Trophoblast cell (in vitro differentiated cells and primary cell): ENCODE data around the gene UNC45A.
"Not testable (repeated sequence)": the region's sequence is repeated elsewhere in the genome, so short reads cannot be mapped to it uniquely, and the experiment has no call there.

Experiments
- DNase-seq, 2 donors: peaks; one replicate each; pipeline ENCODE4 v3.0.0-alpha.2; 2016
- H2AFZ ChIP-seq: 2 replicates; pipeline ENCODE4 v1.6.1; 2013; ENCODE audit warnings: low read length, moderate library complexity, mild to moderate bottlenecking; ENCODE audit not compliant: insufficient read depth, poor library complexity
- H2AK5ac ChIP-seq: 2 replicates; pipeline ENCODE4 v1.6.1; 2013; ENCODE audit warnings: mild to moderate bottlenecking, low read length
- H2BK120ac ChIP-seq: 2 replicates; pipeline ENCODE4 v1.6.1; 2013; ENCODE audit warnings: low read length, mild to moderate bottlenecking, moderate library complexity; ENCODE audit not compliant: insufficient read depth, poor library complexity
- H2BK12ac ChIP-seq: 2 replicates; pipeline ENCODE4 v1.6.1; 2013; ENCODE audit warnings: mild to moderate bottlenecking, low read length, moderate library complexity
- H2BK5ac ChIP-seq: 2 replicates; pipeline ENCODE4 v1.6.1; 2013; ENCODE audit warnings: low read length, low read depth, moderate library complexity, mild to moderate bottlenecking; ENCODE audit not compliant: poor library complexity
- H3K14ac ChIP-seq: 2 replicates; pipeline ENCODE4 v1.6.1; 2013; ENCODE audit warnings: mild to moderate bottlenecking, low read length
- H3K18ac ChIP-seq: 2 replicates; pipeline ENCODE4 v1.6.1; 2013; ENCODE audit warnings: mild to moderate bottlenecking, low read length
- H3K23ac ChIP-seq: 2 replicates; pipeline ENCODE4 v1.6.1; 2013; ENCODE audit warnings: low read length
- H3K27ac ChIP-seq: 2 replicates; pipeline ENCODE4 v1.5.1; 2013; ENCODE audit warnings: low read depth, mild to moderate bottlenecking, inconsistent platforms, low read length, moderate library complexity
- H3K27me3 ChIP-seq: 2 replicates; pipeline ENCODE4 v1.6.1; 2013; ENCODE audit warnings: inconsistent platforms, mild to moderate bottlenecking, low read length, moderate library complexity; ENCODE audit not compliant: insufficient read depth
- H3K36me3 ChIP-seq, 2 experiments: 1 replicate in 1 of 2; 2 replicates in 1 of 2; pipeline ENCODE4 v1.6.1; 2013; ENCODE audit warnings: low read length in 2 of 2, mild to moderate bottlenecking in 2 of 2, moderate library complexity in 1 of 2; ENCODE audit not compliant: insufficient read depth in 2 of 2, control insufficient read depth in 1 of 2
- H3K4ac ChIP-seq: 2 replicates; pipeline ENCODE4 v1.6.1; 2013; ENCODE audit warnings: low read depth, mild to moderate bottlenecking, low read length, moderate library complexity
- H3K4me1 ChIP-seq, 2 experiments: 1 replicate in 1 of 2; 2 replicates in 1 of 2; pipeline ENCODE4 v1.6.1; 2013; ENCODE audit warnings: low read length in 2 of 2, mild to moderate bottlenecking in 2 of 2, moderate library complexity in 1 of 2; ENCODE audit not compliant: insufficient read depth in 2 of 2, control insufficient read depth in 1 of 2
- H3K4me2 ChIP-seq: 2 replicates; pipeline ENCODE4 v1.6.1; 2013; ENCODE audit warnings: inconsistent platforms, mild to moderate bottlenecking, low read length, moderate library complexity
- H3K4me3 ChIP-seq: 2 replicates; pipeline ENCODE4 v1.5.1; 2013; ENCODE audit warnings: mild to moderate bottlenecking, low read depth, low read length, inconsistent platforms
- H3K79me1 ChIP-seq: one replicate; pipeline ENCODE4 v1.6.1; 2013; ENCODE audit warnings: low read length
- H3K79me2 ChIP-seq: 2 replicates; pipeline ENCODE4 v1.6.1; 2013; ENCODE audit warnings: low read length, mild to moderate bottlenecking; ENCODE audit not compliant: control insufficient read depth, insufficient read depth, poor library complexity
- H3K9ac ChIP-seq: 2 replicates; pipeline ENCODE4 v1.6.1; 2013; ENCODE audit warnings: mild to moderate bottlenecking, low read length
- H3K9me3 ChIP-seq: 2 replicates; pipeline ENCODE4 v1.6.1; 2013; ENCODE audit warnings: low read depth, mild to moderate bottlenecking, control low read depth, inconsistent platforms, low read length; ENCODE audit not compliant: insufficient read depth
- H4K12ac ChIP-seq: 2 replicates; pipeline ENCODE4 v1.6.1; 2013; ENCODE audit warnings: low read depth, mild to moderate bottlenecking, low read length, moderate library complexity
- H4K8ac ChIP-seq: 2 replicates; pipeline ENCODE4 v1.6.1; 2013; ENCODE audit warnings: low read depth, mild to moderate bottlenecking, low read length, moderate library complexity
- H4K91ac ChIP-seq: one replicate; pipeline ENCODE4 v1.6.1; 2013; ENCODE audit warnings: low read depth, mild to moderate bottlenecking, low read length, moderate library complexity
- WGBS: extraction: QIAGEN DNeasy Blood & Tissue Kit; methylation state at CpG from one replicate; pipeline ENCODE4 v1.1.7; 2013; ENCODE audit warnings: missing lambda C conversion rate; ENCODE audit not compliant: insufficient read length, insufficient coverage; ENCODE audit errors: extremely low coverage; 5-methylcytosine and 5-hydroxymethylcytosine counted together

The UNC45A gene

DNA sequence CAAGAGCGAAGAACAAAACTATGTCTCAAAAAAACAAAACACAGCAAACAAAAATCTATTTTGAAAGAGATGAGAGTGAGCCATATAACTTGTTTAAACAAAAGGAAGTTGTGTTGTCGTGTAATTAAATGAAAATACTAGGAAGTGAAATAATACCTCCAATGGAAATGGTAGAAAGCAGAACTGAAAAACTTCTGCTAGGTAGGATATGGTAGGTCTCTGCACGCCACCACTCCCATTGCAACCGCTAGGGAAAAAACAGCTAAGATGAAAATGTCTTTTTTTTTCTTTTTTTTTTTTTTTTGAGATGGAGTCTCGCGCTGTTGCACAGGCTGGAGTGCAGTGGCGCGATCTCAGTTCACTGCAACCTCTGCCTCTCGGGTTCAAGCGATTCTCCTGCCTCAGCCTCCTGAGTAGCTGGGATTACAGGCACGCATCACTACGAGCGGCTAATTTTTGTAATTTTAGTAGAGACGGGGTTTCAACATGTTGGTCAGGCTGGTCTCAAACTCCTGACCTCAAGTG, 37.9 kb upstream of the UNC45A start:
- not testable (repeated sequence) for H2BK12ac ChIP-seq, DNase-seq, H3K27ac ChIP-seq, H4K8ac ChIP-seq, H2AK5ac ChIP-seq, H3K14ac ChIP-seq, H4K12ac ChIP-seq, H3K4me1 ChIP-seq, H3K79me2 ChIP-seq, H2BK5ac ChIP-seq, H3K79me1 ChIP-seq, H3K18ac ChIP-seq, H3K4me3 ChIP-seq, H2BK120ac ChIP-seq, H3K27me3 ChIP-seq, H3K9ac ChIP-seq, H4K91ac ChIP-seq, H2AFZ ChIP-seq, H3K23ac ChIP-seq, H3K4ac ChIP-seq, H3K4me2 ChIP-seq, H3K9me3 ChIP-seq
- peaks cover 28 to 31% of the 10 kb centered on the region in 2 experiments for H3K36me3 ChIP-seq
- no CpG with 5 or more reads among the region's 14 CpGs for WGBS

DNA sequence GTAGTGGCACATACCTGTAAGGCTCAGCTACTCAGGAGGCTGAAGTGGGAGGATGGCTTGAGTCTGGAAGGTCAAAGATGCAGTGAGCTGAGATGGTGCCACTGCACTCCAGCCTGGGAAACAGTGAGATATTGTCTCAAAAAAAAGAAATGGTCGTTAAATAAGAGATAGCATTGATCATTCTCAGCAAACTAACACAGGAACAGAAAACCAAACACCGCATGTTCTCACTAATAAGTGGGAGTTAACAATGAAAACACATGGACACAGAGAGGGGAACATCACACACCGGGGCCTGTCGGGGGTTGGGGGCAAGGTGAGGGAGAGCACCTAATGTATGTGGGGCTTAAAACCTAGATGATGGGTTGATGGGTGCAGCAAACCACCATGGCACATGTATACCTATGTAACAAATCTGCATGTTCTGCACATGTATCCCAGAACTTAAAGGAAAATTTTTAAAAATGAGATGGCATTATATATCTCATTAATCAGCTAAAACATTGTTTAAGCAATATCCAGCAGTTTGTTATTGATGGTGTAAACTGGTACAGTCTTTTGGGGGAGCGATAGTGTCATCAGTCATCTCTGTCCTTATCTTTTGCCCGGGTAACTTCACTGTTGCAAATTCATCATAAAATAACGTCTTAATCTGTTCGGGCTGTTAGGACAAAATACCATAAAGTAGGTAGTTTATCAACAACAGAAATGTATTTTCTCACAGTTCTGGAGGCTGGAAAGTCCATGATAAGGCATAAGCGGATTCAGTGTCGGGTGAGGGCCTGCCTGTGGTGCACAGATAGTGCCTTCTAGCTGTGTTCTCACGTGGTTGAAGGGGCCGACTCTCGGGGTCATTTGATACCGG, 33.7 kb upstream of the UNC45A start:
- no peak overlapping the region for H4K8ac ChIP-seq
- no CpG with 5 or more reads among the region's 14 CpGs for WGBS

GRCh38 chr15:90902040-90902839, 32.8 kb upstream of the UNC45A start:
- no CpG with 5 or more reads among the region's 71 CpGs for whole genome bisulfite sequencing
- H2AK5ac ChIP-seq = no peak overlapping the region
- no peaks in the 10 kb centered on the region for H3K27me3 ChIP-seq
- H2BK120ac ChIP-seq = peak overlapping the region; percentile 94
- peak overlapping the region; percentile 87 for H3K18ac ChIP-seq
- H2AFZ ChIP-seq = peak overlapping the region; percentile 83
- peaks cover 2% of the 10 kb centered on the region for H3K79me2 ChIP-seq
- H3K9ac ChIP-seq = peak overlapping the region; percentile 91
- peak overlapping the region; percentile 79 for H2BK5ac ChIP-seq
- H3K4ac ChIP-seq = peak overlapping the region; percentile 42
- H4K8ac ChIP-seq = peak overlapping the region; percentile 98
- H3K79me1 ChIP-seq = peaks cover 4% of the 10 kb centered on the region
- peak overlapping the region; percentile 88 for H3K14ac ChIP-seq
- peak overlapping the region; percentile 95 for H4K12ac ChIP-seq
- no peaks in the 10 kb centered on the region for H3K9me3 ChIP-seq
- H3K27ac ChIP-seq = peak overlapping the region; percentile 83
- peak overlapping the region; percentile 82 for H3K4me2 ChIP-seq
- H3K4me3 ChIP-seq = peak overlapping the region; percentile 86
- no peak overlapping the region for H3K23ac ChIP-seq
- DNase-seq = peak; percentile 87 to 90
- H3K4me1 ChIP-seq = peaks cover 5 to 9% of the 10 kb centered on the region in 2 experiments
- peak overlapping the region; percentile 90 for H2BK12ac ChIP-seq
- H4K91ac ChIP-seq = peak overlapping the region; percentile 92
- peaks cover 21% of the 10 kb centered on the region in 2 experiments for H3K36me3 ChIP-seq

More for the DNA sequence above, 33.7 kb upstream of the UNC45A start:
- Histone ChIP-seq H2AFZ (no peak overlapping the region), H4K91ac (no peak overlapping the region), H2BK5ac (no peak overlapping the region), H3K79me2 (peaks cover 2% of the 10 kb centered on the region), H3K27ac (peak overlapping the region; percentile 83), H3K36me3 (peaks cover 13% of the 10 kb centered on the region in 2 experiments), H3K79me1 (peaks cover 4% of the 10 kb centered on the region), H4K12ac (no peak overlapping the region), H2AK5ac (no peak overlapping the region), H3K27me3 (no peaks in the 10 kb centered on the region), H3K9me3 (no peaks in the 10 kb centered on the region), H3K9ac (no peak overlapping the region), H3K4ac (no peak overlapping the region), H3K4me2 (peak overlapping the region; percentile 82), H3K23ac (no peak overlapping the region), H3K14ac (no peak overlapping the region), H3K4me1 (peaks cover 5 to 9% of the 10 kb centered on the region in 2 experiments), H2BK12ac (no peak overlapping the region), H2BK120ac (no peak overlapping the region), H3K4me3 (no peak overlapping the region), H3K18ac (no peak overlapping the region)
- no peak for DNase-seq
